GM12878 (cell line): ENCODE results near the gene AKAP9.

ENCODE experiments used
- EP300 ChIP-seq, 2 experiments: fragments of 150-350 bp in 1 of 2; IDR thresholded peaks; 2 replicates each; pipeline ENCODE4 v1.6.1; 2011 to 2012; ENCODE audit warnings: low read depth in 2 of 2, low read length in 2 of 2, borderline replicate concordance in 1 of 2, improper control_type of control experiment in 1 of 2, inconsistent platforms in 1 of 2; ENCODE audit not compliant: control insufficient read depth in 1 of 2
- ETV6 ChIP-seq, 2 experiments: fragments of 450-650 bp in 1 of 2; IDR thresholded peaks in 1 of 2; conservative IDR thresholded peaks in 1 of 2; 2 replicates each; pipeline ENCODE4 v1.6.1; 2014; ENCODE audit warnings: antibody characterized with exemption in 1 of 2, borderline replicate concordance in 1 of 2, low read depth in 1 of 2, mild to moderate bottlenecking in 1 of 2, moderate library complexity in 1 of 2
- GATAD2B ChIP-seq: fragments of 450-650 bp; conservative IDR thresholded peaks from 2 replicates; pipeline ENCODE4 v1.6.1; 2017; ENCODE audit warnings: low read depth, mild to moderate bottlenecking, moderate library complexity
- JUNB ChIP-seq: IDR thresholded peaks from 2 replicates; pipeline ENCODE4 v1.6.1; 2016; ENCODE audit warnings: antibody characterized with exemption, mild to moderate bottlenecking
- MTA3 ChIP-seq: IDR thresholded peaks from 2 replicates; pipeline ENCODE4 v1.6.1; 2012; ENCODE audit warnings: low read length, inconsistent platforms, borderline replicate concordance
- RAD21 ChIP-seq: IDR thresholded peaks from 2 replicates; pipeline ENCODE4 v1.6.1; 2011; ENCODE audit warnings: mild to moderate bottlenecking, low read depth, low read length, moderate library complexity; ENCODE audit not compliant: insufficient read depth
- TCF12 ChIP-seq: IDR thresholded peaks from 2 replicates; pipeline ENCODE4 v1.6.1; 2011; ENCODE audit warnings: low read depth, mild to moderate bottlenecking, low read length
- YY1 ChIP-seq: IDR thresholded peaks from 2 replicates; pipeline ENCODE4 v1.6.1; 2011; ENCODE audit warnings: low read depth, mild to moderate bottlenecking, low read length
- ZNF384 ChIP-seq: IDR thresholded peaks from 2 replicates; pipeline ENCODE4 v1.6.1; 2012; ENCODE audit warnings: low read depth, mild to moderate bottlenecking, low read length, improper control_type of control experiment, borderline replicate concordance
- TF ChIP-seq, protein P1 (sequence below), 3 experiments: IDR thresholded peaks in 2 of 3; conservative IDR thresholded peaks in 1 of 3; 2 replicates each; pipeline ENCODE4 v1.5.1; 2011; ENCODE audit warnings: low read depth in 3 of 3, low read length in 3 of 3, mild to moderate bottlenecking in 3 of 3, control low read depth in 2 of 3, moderate library complexity in 2 of 3, inconsistent platforms in 1 of 3, mixed read lengths in 1 of 3; ENCODE audit not compliant: control insufficient read depth in 2 of 3, insufficient read depth in 1 of 3; ENCODE audit errors: extremely low read depth in 1 of 3
- TF ChIP-seq, protein P2 (sequence below): IDR thresholded peaks from 2 replicates; pipeline ENCODE4 v1.6.1; 2012; ENCODE audit warnings: mild to moderate bottlenecking, low read depth, low read length
- TF ChIP-seq, protein P3 (sequence below): IDR thresholded peaks from 2 replicates; pipeline ENCODE4 v1.6.1; 2012; ENCODE audit warnings: low read depth, low read length, improper control_type of control experiment

DNA sequence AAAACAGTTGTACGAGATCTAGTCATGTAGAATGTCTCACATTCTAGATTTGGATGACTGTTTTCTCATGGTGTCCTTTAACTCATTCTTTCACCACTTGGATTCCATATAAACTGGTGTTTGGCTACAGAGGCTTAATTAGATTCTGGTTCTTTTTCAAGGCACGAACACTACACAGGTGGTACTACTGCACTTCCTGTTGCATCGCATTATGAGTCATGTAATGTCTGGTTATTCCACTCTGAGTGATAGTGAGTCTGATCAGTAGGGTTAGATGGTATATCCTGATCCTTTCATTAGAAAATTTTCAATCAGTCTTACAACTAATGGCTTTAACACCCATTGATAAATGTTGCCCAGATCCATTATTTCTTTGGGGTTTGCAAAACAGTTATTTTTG lies 11.2 kb upstream of the AKAP9 start:
- TF ChIP-seq, protein P1, sequence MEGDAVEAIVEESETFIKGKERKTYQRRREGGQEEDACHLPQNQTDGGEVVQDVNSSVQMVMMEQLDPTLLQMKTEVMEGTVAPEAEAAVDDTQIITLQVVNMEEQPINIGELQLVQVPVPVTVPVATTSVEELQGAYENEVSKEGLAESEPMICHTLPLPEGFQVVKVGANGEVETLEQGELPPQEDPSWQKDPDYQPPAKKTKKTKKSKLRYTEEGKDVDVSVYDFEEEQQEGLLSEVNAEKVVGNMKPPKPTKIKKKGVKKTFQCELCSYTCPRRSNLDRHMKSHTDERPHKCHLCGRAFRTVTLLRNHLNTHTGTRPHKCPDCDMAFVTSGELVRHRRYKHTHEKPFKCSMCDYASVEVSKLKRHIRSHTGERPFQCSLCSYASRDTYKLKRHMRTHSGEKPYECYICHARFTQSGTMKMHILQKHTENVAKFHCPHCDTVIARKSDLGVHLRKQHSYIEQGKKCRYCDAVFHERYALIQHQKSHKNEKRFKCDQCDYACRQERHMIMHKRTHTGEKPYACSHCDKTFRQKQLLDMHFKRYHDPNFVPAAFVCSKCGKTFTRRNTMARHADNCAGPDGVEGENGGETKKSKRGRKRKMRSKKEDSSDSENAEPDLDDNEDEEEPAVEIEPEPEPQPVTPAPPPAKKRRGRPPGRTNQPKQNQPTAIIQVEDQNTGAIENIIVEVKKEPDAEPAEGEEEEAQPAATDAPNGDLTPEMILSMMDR (IDR thresholded peaks at IDR 0.05 in 2 of 3, conservative IDR thresholded peaks at IDR 0.05 in 1 of 3; ENCODE audit: control insufficient read depth in 2 of 3, extremely low read depth in 1 of 3, insufficient read depth in 1 of 3, low read depth in 3 of 3, low read length in 3 of 3) = no peak
- TF ChIP-seq GATAD2B = no peak
- TF ChIP-seq, protein P2, sequence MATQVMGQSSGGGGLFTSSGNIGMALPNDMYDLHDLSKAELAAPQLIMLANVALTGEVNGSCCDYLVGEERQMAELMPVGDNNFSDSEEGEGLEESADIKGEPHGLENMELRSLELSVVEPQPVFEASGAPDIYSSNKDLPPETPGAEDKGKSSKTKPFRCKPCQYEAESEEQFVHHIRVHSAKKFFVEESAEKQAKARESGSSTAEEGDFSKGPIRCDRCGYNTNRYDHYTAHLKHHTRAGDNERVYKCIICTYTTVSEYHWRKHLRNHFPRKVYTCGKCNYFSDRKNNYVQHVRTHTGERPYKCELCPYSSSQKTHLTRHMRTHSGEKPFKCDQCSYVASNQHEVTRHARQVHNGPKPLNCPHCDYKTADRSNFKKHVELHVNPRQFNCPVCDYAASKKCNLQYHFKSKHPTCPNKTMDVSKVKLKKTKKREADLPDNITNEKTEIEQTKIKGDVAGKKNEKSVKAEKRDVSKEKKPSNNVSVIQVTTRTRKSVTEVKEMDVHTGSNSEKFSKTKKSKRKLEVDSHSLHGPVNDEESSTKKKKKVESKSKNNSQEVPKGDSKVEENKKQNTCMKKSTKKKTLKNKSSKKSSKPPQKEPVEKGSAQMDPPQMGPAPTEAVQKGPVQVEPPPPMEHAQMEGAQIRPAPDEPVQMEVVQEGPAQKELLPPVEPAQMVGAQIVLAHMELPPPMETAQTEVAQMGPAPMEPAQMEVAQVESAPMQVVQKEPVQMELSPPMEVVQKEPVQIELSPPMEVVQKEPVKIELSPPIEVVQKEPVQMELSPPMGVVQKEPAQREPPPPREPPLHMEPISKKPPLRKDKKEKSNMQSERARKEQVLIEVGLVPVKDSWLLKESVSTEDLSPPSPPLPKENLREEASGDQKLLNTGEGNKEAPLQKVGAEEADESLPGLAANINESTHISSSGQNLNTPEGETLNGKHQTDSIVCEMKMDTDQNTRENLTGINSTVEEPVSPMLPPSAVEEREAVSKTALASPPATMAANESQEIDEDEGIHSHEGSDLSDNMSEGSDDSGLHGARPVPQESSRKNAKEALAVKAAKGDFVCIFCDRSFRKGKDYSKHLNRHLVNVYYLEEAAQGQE = no peak
- TF ChIP-seq, protein P3, sequence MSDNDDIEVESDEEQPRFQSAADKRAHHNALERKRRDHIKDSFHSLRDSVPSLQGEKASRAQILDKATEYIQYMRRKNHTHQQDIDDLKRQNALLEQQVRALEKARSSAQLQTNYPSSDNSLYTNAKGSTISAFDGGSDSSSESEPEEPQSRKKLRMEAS = no peak
- no peak for TF ChIP-seq ZNF384
- TF ChIP-seq TCF12 = no peak
- TF ChIP-seq ETV6 (conservative IDR thresholded peaks at IDR 0.05 in 1 of 2, IDR thresholded peaks at IDR 0.05 in 1 of 2; ENCODE audit: borderline replicate concordance in 1 of 2, low read depth in 1 of 2) = no peak
- TF ChIP-seq JUNB = peak; percentile 33; the same call in 1 of the 2 replicates
- no peak for TF ChIP-seq RAD21
- no peak for TF ChIP-seq YY1
- TF ChIP-seq EP300 (IDR thresholded peaks at IDR 0.05; ENCODE audit: borderline replicate concordance in 1 of 2, control insufficient read depth in 1 of 2, low read depth in 2 of 2, low read length in 2 of 2) = no peak
- TF ChIP-seq MTA3 = no peak
